Psoas muscle (tissue), 8 donors: Measurements from ENCODE around the gene CAPN9. TPM values are rescaled to one million over a fixed set of nuclear protein-coding genes. Genes with fewer than 3 reads are reported as not detected.
A peak's percentile ranks its signal among the peaks of the same experiment; 100 is the strongest.

Experiments
- ATAC-seq, 4 donors: fragments of 200-7000 bp; cut with Tn5 transposase; one replicate each; pipeline ENCODE4 v1.9.1; 2020; ENCODE audit warnings: moderate library complexity in 3 of 4, mild to moderate bottlenecking in 2 of 4
- DNase-seq, 2 donors: peaks; one replicate each; pipeline ENCODE4 v3.0.0-alpha.2; 2020
- H3K27ac ChIP-seq: fragments of 200-600 bp; one replicate; pipeline ENCODE4 v1.8.0; 2022
- H3K27me3 ChIP-seq, 3 donors: fragments of 200-600 bp in 1 of 3; one replicate each; pipeline versions ENCODE4 v1.6.1 to v1.8.0; 2013 to 2022; ENCODE audit warnings: low read length in 2 of 3, mild to moderate bottlenecking in 2 of 3, moderate library complexity in 1 of 3; ENCODE audit not compliant: insufficient read depth in 3 of 3
- H3K36me3 ChIP-seq, 2 donors: fragments of 200-600 bp in 1 of 2; one replicate each; pipeline versions ENCODE4 v1.6.1 to v1.8.0; 2013 to 2022; ENCODE audit warnings: low read depth in 1 of 2, mild to moderate bottlenecking in 1 of 2, moderate library complexity in 1 of 2; ENCODE audit not compliant: insufficient read depth in 1 of 2
- H3K4me1 ChIP-seq: fragments of 200-600 bp; one replicate; pipeline ENCODE4 v1.8.0; 2022
- H3K4me3 ChIP-seq: fragments of 200-600 bp; one replicate; pipeline ENCODE4 v1.8.0; 2022; ENCODE audit warnings: mild to moderate bottlenecking
- H3K9me3 ChIP-seq: fragments of 200-600 bp; one replicate; pipeline ENCODE4 v1.8.0; 2022
- WGBS, 3 donors: extraction: QIAGEN DNeasy Blood & Tissue Kit; methylation state at CpG; one replicate each; pipeline versions ENCODE4 v1.1.6 to v1.1.7; 2013; 5-methylcytosine and 5-hydroxymethylcytosine counted together
- intact Hi-C, 2 donors: fragments of 100-400 bp; cut with DNase I; formaldehyde crosslinking; loops; one replicate each; pipeline versions ENCODE4 v1.11.0 to v1.14.2; 2022
- polyA plus RNA-seq, 3 donors: library from polyadenylated mRNA; stranded (reverse); fragments of 200-250 nt; gene quantifications; one replicate each; pipeline ENCODE4 v1.2.3, GENCODE V29; 2013
- total RNA-seq, 4 donors: library from RNA; stranded (reverse); fragmentation: NEBNext Ultra II Directional in 2 of 4; extraction: Animal tissue kit (Norgen Biotek cat#: 25700) in 2 of 4; gene quantifications; one replicate each; pipeline versions ENCODE4 v1.2.1 to v1.2.4, GENCODE V29; 2021 to 2023
- TF ChIP-seq, protein P1 (sequence below): fragments of 200-600 bp; IDR thresholded peaks from one replicate; pipeline ENCODE4 v1.8.0; 2022; ENCODE audit warnings: antibody characterized with exemption
- donor health status: healthy with polysubstance abuse.
- donor health status: DM: no; HTN: no; CAD: no; lungs with moderate emphysema.
- donor health status: Bipolar disorder and iron deficiency.
- donor health status: healthy.
- donor health status: DM: yes; HTN: yes; CAD: no.
- donor health status: DM: no; HTN: no; CAD: no.
- donor health status: DM: no; HTN: no; CAD: no.
- donor health status: DM: yes; HTN: yes; CAD: no.

CAPN9 gene
- total and polyA plus RNA-seq, 7 donors = 0.03 TPM; not detected in 6

GRCh38 chr1:230797376-230797920 is 50.3 kb downstream of the CAPN9 start:
- H3K27ac ChIP-seq = no peak overlapping the region
- H3K4me3 ChIP-seq = no peak overlapping the region
- WGBS, 3 donors = 72 to 75% (median 73%) methylated on average over 13 of the region's 13 CpGs
- H3K27me3 ChIP-seq = no peaks in the 10 kb centered on the region
- DNase-seq = no peak
- TF ChIP-seq, protein P1, sequence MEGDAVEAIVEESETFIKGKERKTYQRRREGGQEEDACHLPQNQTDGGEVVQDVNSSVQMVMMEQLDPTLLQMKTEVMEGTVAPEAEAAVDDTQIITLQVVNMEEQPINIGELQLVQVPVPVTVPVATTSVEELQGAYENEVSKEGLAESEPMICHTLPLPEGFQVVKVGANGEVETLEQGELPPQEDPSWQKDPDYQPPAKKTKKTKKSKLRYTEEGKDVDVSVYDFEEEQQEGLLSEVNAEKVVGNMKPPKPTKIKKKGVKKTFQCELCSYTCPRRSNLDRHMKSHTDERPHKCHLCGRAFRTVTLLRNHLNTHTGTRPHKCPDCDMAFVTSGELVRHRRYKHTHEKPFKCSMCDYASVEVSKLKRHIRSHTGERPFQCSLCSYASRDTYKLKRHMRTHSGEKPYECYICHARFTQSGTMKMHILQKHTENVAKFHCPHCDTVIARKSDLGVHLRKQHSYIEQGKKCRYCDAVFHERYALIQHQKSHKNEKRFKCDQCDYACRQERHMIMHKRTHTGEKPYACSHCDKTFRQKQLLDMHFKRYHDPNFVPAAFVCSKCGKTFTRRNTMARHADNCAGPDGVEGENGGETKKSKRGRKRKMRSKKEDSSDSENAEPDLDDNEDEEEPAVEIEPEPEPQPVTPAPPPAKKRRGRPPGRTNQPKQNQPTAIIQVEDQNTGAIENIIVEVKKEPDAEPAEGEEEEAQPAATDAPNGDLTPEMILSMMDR = no peak
- intact Hi-C loops = loop anchor here in 1 of 2 donors (5.0 kb wide), 2 partner anchors 80 to 415 kb away; no protein-coding TSS in a partner anchor
- ATAC-seq = no peak
- no peaks in the 10 kb centered on the region for H3K36me3 ChIP-seq
- no peaks in the 10 kb centered on the region for H3K9me3 ChIP-seq
- no peaks in the 10 kb centered on the region for H3K4me1 ChIP-seq

GRCh38 chr1:230797942-230798365 is 50.8 kb downstream of the CAPN9 start:
- DNase-seq (peak; percentile 42 to 70), ATAC-seq (peak; percentile 77 to 94 (median 89))
- no peak overlapping the region for H3K27ac ChIP-seq
- no peaks in the 10 kb centered on the region for H3K27me3 ChIP-seq
- intact Hi-C loops = loop anchor here (1.0 to 5.0 kb wide), 5 partner anchors 79 to 414 kb away; no protein-coding TSS in a partner anchor
- TF ChIP-seq, protein P1 = peak; percentile 75
- no peak overlapping the region for H3K4me3 ChIP-seq
- no peaks in the 10 kb centered on the region for H3K9me3 ChIP-seq
- 17 to 24% (median 21%) methylated on average over 7 of the region's 7 CpGs for WGBS, 3 donors
- H3K36me3 ChIP-seq = no peaks in the 10 kb centered on the region
- no peaks in the 10 kb centered on the region for H3K4me1 ChIP-seq

GRCh38 chr1:230798491-230798890 is 51.3 kb downstream of the CAPN9 start:
- Histone ChIP-seq H3K9me3 (no peaks in the 10 kb centered on the region), H3K27ac (no peak overlapping the region), H3K4me1 (no peaks in the 10 kb centered on the region), H3K4me3 (no peak overlapping the region), H3K27me3 (no peaks in the 10 kb centered on the region), H3K36me3 (no peaks in the 10 kb centered on the region)
- intact Hi-C loops = loop anchor here (1.0 to 5.0 kb wide), 5 partner anchors 79 to 414 kb away; no protein-coding TSS in a partner anchor
- ATAC-seq (no peak), DNase-seq (no peak)
- TF ChIP-seq, protein P1 = no peak
- WGBS, 3 donors = 81 to 93% (median 87%) methylated on average over 5 of the region's 5 CpGs

- TF ChIP-seq, protein P1 = no peak
- H3K27me3 ChIP-seq = no peaks in the 10 kb centered on the region
- 82 to 88% (median 88%) methylated on average over 9 of the region's 9 CpGs for WGBS, 3 donors
- ATAC-seq (no peak), DNase-seq (no peak)
- H3K36me3 ChIP-seq = no peaks in the 10 kb centered on the region
- H3K27ac ChIP-seq = no peak overlapping the region
- no peaks in the 10 kb centered on the region for H3K4me1 ChIP-seq
- intact Hi-C loops = no loop called here
- no peak overlapping the region for H3K4me3 ChIP-seq
- H3K9me3 ChIP-seq = no peaks in the 10 kb centered on the region
These were observed 54.0 kb downstream of the CAPN9 start for GRCh38 chr1:230800891-230801840.
